T-helper 17 cell (primary cell): Measurements from ENCODE around the gene SLC39A6. TPM values are rescaled to one million over a fixed set of nuclear protein-coding genes. Genes with fewer than 3 reads are reported as not detected.
A peak's percentile ranks its signal among the peaks of the same experiment; 100 is the strongest.
"Not testable (repeated sequence)": the region's sequence is repeated elsewhere in the genome, so short reads cannot be mapped to it uniquely, and the experiment has no call there.

Experiments used
- ATAC-seq: fragments of 150-1000 bp; cut with Tn5 transposase; 2 replicates; pipeline ENCODE4 v1.10.0; 2021; ENCODE audit warnings: mild to moderate bottlenecking, moderate library complexity
- DNase-seq, 3 donors: peaks; one replicate each; pipeline versions ENCODE4 v3.0.0 to v3.0.0-alpha.2; 2020 to 2021
- H3K9me3 ChIP-seq: one replicate; pipeline ENCODE4 v1.7.0; 2013; ENCODE audit warnings: low read length, mild to moderate bottlenecking; ENCODE audit not compliant: control insufficient read depth, poor library complexity, severe bottlenecking
- H3K27ac Mint-ChIP-seq: one replicate; pipeline ENCODE4 v1.8.0; 2022; ENCODE audit warnings: mild to moderate bottlenecking, moderate library complexity, mixed read lengths
- H3K27me3 Mint-ChIP-seq: one replicate; pipeline ENCODE4 v1.8.0; 2022; ENCODE audit warnings: mixed read lengths
- H3K36me3 Mint-ChIP-seq: one replicate; pipeline ENCODE4 v1.8.0; 2022; ENCODE audit warnings: low read depth, mixed read lengths
- H3K4me1 Mint-ChIP-seq: one replicate; pipeline ENCODE4 v1.8.0; 2022; ENCODE audit warnings: mild to moderate bottlenecking, mixed read lengths
- H3K4me3 Mint-ChIP-seq: one replicate; pipeline ENCODE4 v1.8.0; 2022; ENCODE audit warnings: mild to moderate bottlenecking, moderate library complexity, mixed read lengths
- total RNA-seq, 4 donors: library from RNA in 2 of 4; stranded (reverse) in 2 of 4; gene quantifications; one replicate each; pipeline ENCODE4 v1.2.3 and lab custom pipeline; 2022 to 2026

Gene SLC39A6
- total RNA-seq, 2 donors from 2014 or later, result 14.4 to 16.3 TPM

GRCh38 chr18:36130039-36130831 is 1.1 kb upstream of the SLC39A6 start:
- peak overlapping the region; percentile 97 for H3K27ac Mint-ChIP-seq
- no peak for DNase-seq
- H3K36me3 Mint-ChIP-seq, result peaks cover 2% of the 10 kb centered on the region
- H3K4me1 Mint-ChIP-seq, result peaks cover 36% of the 10 kb centered on the region
- H3K4me3 Mint-ChIP-seq, result peak overlapping the region; percentile 94
- H3K9me3 ChIP-seq, result no peaks in the 10 kb centered on the region
- no peaks in the 10 kb centered on the region for H3K27me3 Mint-ChIP-seq
- ATAC-seq, result peak; percentile 3

DNA sequence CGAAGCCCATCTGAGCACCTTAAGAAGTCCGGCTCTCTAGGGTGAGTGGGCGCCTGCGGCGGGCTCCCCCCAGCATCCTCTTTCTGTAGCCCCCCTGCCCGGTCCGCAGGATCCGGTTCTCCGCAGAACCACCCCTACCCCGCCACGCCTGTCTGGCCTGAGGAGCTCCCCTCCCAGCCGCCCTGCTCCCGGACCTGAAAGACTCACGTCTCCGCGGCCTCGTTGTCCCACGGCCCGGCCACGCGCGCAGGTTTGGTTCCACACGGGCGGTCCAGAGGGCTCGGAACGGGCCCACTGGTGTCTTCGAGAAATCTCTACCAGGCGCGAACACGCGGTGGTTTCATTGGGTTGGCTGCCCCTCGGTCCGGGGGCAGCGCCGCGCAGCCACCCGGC is 237 bp downstream of the SLC39A6 start:
- H3K4me3 Mint-ChIP-seq, result peak overlapping the region; percentile 94
- peak overlapping the region; percentile 97 for H3K27ac Mint-ChIP-seq
- no peak for DNase-seq
- H3K36me3 Mint-ChIP-seq, result peaks cover 2% of the 10 kb centered on the region
- no peaks in the 10 kb centered on the region for H3K27me3 Mint-ChIP-seq
- no peak for ATAC-seq
- H3K9me3 ChIP-seq, result no peaks in the 10 kb centered on the region
- H3K4me1 Mint-ChIP-seq, result peaks cover 34% of the 10 kb centered on the region

GRCh38 chr18:36128530-36128870 is 640 bp downstream of the SLC39A6 start:
- peaks cover 34% of the 10 kb centered on the region for H3K4me1 Mint-ChIP-seq
- peaks cover 4% of the 10 kb centered on the region for H3K36me3 Mint-ChIP-seq
- DNase-seq, result no peak
- peak overlapping the region; percentile 94 for H3K4me3 Mint-ChIP-seq
- H3K9me3 ChIP-seq, result no peaks in the 10 kb centered on the region
- no peaks in the 10 kb centered on the region for H3K27me3 Mint-ChIP-seq
- no peak for ATAC-seq
- peak overlapping the region; percentile 97 for H3K27ac Mint-ChIP-seq

- Mint-ChIP-seq H3K27ac (peak overlapping the region; percentile 97), H3K4me3 (peak overlapping the region; percentile 94), H3K4me1 (peaks cover 36% of the 10 kb centered on the region), H3K36me3 (peaks cover 6% of the 10 kb centered on the region), H3K27me3 (no peaks in the 10 kb centered on the region)
- ATAC-seq, result no peak
- no peaks in the 10 kb centered on the region for H3K9me3 ChIP-seq
- no peak for DNase-seq
Observed at GRCh38 chr18:36127836-36128529, 1.2 kb downstream of the SLC39A6 start.

DNA sequence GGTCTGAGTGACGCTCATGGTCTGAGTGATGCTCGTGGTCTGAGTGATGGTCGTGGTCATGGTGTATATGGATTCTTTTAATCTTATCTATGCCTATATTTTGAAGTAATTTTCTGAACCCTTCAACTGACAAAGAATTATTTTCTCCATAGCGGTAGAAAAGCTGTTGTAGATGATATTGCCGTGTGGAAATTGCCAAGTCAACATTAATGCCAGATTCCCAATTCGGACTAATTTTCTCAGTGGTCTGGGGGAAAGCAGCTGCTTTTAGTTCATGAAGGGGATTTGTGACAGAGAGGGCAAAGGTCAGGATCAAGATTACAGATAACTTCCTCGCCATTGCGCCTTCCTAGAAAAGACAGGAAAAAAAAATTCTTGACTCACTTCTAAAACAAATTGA is 2.5 kb downstream of the SLC39A6 start:
- H3K4me3 Mint-ChIP-seq, result peak overlapping the region; percentile 5
- peaks cover 4% of the 10 kb centered on the region for H3K36me3 Mint-ChIP-seq
- H3K4me1 Mint-ChIP-seq, result peaks cover 25% of the 10 kb centered on the region
- no peak for ATAC-seq
- no peak overlapping the region for H3K27ac Mint-ChIP-seq
- no peaks in the 10 kb centered on the region for H3K27me3 Mint-ChIP-seq
- no peaks in the 10 kb centered on the region for H3K9me3 ChIP-seq
- no peak for DNase-seq

DNA sequence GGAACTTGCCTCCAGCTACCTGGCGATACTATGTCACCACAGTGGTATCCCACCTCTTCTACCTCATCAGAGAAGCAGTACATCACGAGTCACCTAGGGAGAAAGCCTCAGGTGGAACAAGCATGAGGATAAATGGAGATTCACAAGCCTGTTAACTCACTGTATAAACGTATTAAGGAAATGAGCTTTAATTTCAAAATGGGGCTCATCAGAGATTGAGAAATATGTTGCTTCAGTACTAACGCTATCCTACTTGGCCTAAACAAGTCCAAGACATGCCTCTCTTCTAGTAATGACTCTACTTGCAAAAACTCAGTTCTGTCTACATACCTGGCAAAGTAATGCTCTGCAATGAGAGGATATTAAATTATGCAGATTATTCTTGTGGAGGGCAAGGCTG is 4.3 kb downstream of the SLC39A6 start:
- Mint-ChIP-seq H3K36me3 (peaks cover 4% of the 10 kb centered on the region), H3K27me3 (no peaks in the 10 kb centered on the region), H3K4me3 (no peak overlapping the region), H3K27ac (peak overlapping the region; percentile 27), H3K4me1 (peaks cover 17% of the 10 kb centered on the region)
- no peaks in the 10 kb centered on the region for H3K9me3 ChIP-seq
- no peak for ATAC-seq
- DNase-seq, result no peak

- no peak overlapping the region for H3K4me3 Mint-ChIP-seq
- no peak overlapping the region for H3K27ac Mint-ChIP-seq
- no peak for DNase-seq
- peaks cover 5% of the 10 kb centered on the region for H3K4me1 Mint-ChIP-seq
- ATAC-seq, result no peak
- H3K27me3 Mint-ChIP-seq, result no peaks in the 10 kb centered on the region
- peaks cover 6% of the 10 kb centered on the region for H3K36me3 Mint-ChIP-seq
- H3K9me3 ChIP-seq, result no peaks in the 10 kb centered on the region
Observed at GRCh38 chr18:36120297-36120696, 8.8 kb downstream of the SLC39A6 start.

DNA sequence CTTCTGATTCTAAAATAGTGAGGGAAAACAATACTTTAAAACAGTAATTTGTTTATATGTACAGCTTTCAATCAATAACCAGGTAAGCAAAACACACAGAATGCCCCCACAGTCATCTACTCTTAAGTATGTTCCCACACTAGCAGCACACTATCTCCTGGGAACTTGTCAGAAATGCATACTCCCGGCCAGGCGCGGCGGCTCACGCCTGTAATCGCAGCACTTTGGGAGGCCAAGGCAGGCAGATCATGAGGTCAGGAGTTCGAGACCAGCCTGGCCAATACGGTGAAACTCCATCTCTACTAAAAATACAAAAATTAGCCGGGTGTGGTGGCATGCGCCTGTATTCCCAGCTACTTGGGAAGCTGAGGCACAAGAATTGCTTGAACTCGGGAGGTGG is 12.4 kb downstream of the SLC39A6 start:
- H3K4me3 Mint-ChIP-seq, ATAC-seq, H3K9me3 ChIP-seq, DNase-seq, H3K27me3 Mint-ChIP-seq, H3K4me1 Mint-ChIP-seq, H3K27ac Mint-ChIP-seq: not testable (repeated sequence)
- peaks cover 13% of the 10 kb centered on the region for H3K36me3 Mint-ChIP-seq

DNA sequence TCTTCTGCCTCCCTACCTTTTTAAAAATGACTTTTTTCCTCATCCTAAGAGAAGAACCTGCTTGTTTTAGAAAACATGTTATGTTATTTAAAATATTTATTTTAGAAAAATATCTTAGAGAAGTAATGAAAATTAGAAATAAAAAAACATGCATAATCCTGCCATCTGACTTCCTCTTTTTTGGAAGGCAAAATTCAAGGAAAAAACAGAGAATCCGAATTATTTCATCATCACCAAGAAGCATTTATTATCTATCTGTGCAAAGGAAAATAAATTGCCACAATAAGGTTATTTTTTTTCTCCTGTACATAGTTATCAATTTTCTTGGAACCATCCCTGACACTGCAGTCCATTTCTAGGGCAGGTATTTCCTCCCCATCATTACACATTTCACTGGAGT is 14.4 kb downstream of the SLC39A6 start:
- H3K4me3 Mint-ChIP-seq, result no peak overlapping the region
- peaks cover 2% of the 10 kb centered on the region for H3K4me1 Mint-ChIP-seq
- H3K36me3 Mint-ChIP-seq, result peaks cover 13% of the 10 kb centered on the region
- no peaks in the 10 kb centered on the region for H3K27me3 Mint-ChIP-seq
- ATAC-seq, result no peak
- no peak for DNase-seq
- no peaks in the 10 kb centered on the region for H3K9me3 ChIP-seq
- no peak overlapping the region for H3K27ac Mint-ChIP-seq

GRCh38 chr18:36114251-36114650 is 14.9 kb downstream of the SLC39A6 start:
- DNase-seq (no peak), ATAC-seq (no peak)
- H3K4me1 Mint-ChIP-seq, result peaks cover 2% of the 10 kb centered on the region
- no peaks in the 10 kb centered on the region for H3K27me3 Mint-ChIP-seq
- peaks cover 15% of the 10 kb centered on the region for H3K36me3 Mint-ChIP-seq
- H3K4me3 Mint-ChIP-seq, result no peak overlapping the region
- no peak overlapping the region for H3K27ac Mint-ChIP-seq
- H3K9me3 ChIP-seq, result no peaks in the 10 kb centered on the region

DNA sequence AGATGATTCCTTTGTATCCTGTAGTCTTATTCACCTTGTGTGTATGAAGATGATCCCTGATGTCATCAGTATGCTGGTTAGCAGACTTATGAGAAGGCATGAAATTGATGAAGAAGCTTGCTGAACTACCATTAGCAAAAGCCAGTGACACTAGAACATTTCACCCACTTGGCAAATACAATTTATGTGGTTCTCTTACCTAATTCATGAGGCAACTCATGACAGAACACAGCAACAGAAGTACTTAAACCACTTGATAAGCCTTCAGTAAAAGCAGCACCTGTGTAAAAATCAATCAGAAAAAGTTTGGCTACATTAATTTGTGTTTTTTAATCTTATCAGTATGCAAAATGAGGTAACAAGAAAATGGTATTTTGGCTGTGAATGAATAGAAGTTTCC is 16.8 kb downstream of the SLC39A6 start:
- Mint-ChIP-seq H3K27me3 (no peaks in the 10 kb centered on the region), H3K36me3 (peaks cover 19% of the 10 kb centered on the region), H3K4me1 (no peaks in the 10 kb centered on the region), H3K4me3 (no peak overlapping the region), H3K27ac (no peak overlapping the region)
- DNase-seq, result no peak
- no peak for ATAC-seq
- no peaks in the 10 kb centered on the region for H3K9me3 ChIP-seq

DNA sequence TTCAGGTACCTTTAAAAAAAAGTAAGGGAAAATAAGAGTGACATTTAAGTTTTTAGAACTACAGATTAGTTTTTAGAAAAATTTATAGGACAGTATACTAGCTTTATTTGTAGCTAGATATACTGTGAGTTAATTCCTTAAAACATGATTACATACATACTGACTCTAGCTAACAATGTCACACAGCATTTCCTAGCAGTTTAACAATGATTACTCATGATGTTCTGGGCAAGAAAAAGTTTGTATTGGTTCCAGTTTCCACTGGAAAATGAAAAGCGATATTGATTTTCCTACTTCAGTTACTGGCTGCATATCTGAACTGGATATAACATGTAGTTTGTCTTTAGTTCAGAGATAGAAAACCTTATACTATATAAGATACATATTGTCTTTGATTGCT is 19.4 kb downstream of the SLC39A6 start:
- no peaks in the 10 kb centered on the region for H3K9me3 ChIP-seq
- Mint-ChIP-seq H3K36me3 (peaks cover 18% of the 10 kb centered on the region), H3K4me1 (no peaks in the 10 kb centered on the region), H3K27ac (no peak overlapping the region), H3K27me3 (no peaks in the 10 kb centered on the region), H3K4me3 (no peak overlapping the region)
- ATAC-seq, result no peak
- no peak for DNase-seq

GRCh38 chr18:36108601-36109000 is 20.5 kb downstream of the SLC39A6 start:
- H3K9me3 ChIP-seq, result no peaks in the 10 kb centered on the region
- ATAC-seq, result no peak
- H3K27me3 Mint-ChIP-seq, result no peaks in the 10 kb centered on the region
- DNase-seq, result no peak
- no peaks in the 10 kb centered on the region for H3K4me1 Mint-ChIP-seq
- H3K36me3 Mint-ChIP-seq, result peaks cover 13% of the 10 kb centered on the region
- H3K27ac Mint-ChIP-seq, result no peak overlapping the region
- no peak overlapping the region for H3K4me3 Mint-ChIP-seq

DNA sequence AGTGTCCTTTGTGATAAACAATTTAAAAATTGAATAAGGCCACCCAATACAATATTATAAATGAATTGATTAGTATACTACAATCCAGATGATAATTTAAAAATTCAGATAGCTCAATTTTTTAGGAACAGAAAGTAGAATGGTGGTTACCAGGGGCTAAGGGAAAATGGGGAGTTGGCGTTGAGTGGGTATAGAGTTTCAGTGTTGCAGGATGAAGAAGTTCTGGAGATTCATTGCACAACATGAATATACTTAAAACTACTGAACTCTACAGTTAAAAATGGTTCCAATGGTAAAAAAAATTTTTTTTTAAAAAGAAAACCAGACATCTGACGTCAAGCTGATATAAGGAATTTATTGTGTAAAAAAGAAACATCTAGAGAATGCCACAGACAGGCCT is 20.9 kb downstream of the SLC39A6 start:
- Mint-ChIP-seq H3K4me3 (no peak overlapping the region), H3K4me1 (no peaks in the 10 kb centered on the region), H3K27ac (no peak overlapping the region), H3K36me3 (peaks cover 13% of the 10 kb centered on the region), H3K27me3 (no peaks in the 10 kb centered on the region)
- ATAC-seq (no peak), DNase-seq (no peak)
- H3K9me3 ChIP-seq, result no peaks in the 10 kb centered on the region
